ENCODE results near the gene UCKL1.
A peak's percentile ranks its signal among the peaks of the same experiment; 100 is the strongest.
"Not testable (repeated sequence)": the region's sequence is repeated elsewhere in the genome, so short reads cannot be mapped to it uniquely, and the experiment has no call there.

Gene UCKL1

DNA sequence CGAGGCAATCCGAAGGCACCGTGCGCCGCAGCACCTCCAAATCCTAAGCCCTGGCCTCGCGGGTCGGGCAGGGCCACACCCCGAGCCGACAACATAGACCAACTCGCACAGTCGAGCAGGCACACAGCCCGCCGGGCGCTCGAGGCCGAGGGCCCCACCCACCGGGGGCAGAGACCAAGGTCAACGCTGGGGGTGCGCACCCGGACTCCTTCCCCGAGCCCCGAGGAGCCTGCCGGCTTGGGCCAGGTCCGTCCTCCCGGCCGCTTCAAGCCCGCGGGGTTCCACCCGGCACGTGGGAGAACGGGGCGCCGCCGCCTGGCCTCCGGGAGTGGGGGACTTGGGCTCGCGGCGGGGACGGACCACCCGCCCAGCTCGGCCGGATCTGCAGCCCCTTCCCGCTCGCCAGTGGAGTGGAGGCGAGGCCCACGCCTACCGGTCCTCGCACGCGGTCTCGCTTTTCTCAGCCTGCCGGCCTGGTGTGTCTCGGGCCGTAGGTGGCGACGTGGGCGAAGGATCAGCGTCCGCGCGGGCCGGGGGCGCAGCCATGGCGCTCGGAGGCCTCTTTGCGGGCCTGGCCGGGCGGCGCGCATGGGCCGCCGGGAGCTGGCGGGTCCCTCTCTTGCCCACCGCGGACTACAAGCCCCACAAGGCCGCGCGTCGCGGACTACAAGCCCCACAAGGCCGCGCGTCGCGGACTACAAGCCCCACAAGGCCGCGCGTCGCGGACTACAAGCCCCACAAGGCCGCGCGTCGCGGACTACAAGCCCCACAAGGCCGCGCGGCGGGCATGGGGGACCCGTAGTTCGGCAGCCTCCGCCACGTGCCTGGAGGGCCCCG is at the start of gene UCKL1:
Gene UCKL1, minus strand, starts transcription at position 590 of the 837 bp plus-strand sequence. Its CDS starts 44 bp downstream, at position 546.
- DNase-seq, result peak; percentile 90

DNA sequence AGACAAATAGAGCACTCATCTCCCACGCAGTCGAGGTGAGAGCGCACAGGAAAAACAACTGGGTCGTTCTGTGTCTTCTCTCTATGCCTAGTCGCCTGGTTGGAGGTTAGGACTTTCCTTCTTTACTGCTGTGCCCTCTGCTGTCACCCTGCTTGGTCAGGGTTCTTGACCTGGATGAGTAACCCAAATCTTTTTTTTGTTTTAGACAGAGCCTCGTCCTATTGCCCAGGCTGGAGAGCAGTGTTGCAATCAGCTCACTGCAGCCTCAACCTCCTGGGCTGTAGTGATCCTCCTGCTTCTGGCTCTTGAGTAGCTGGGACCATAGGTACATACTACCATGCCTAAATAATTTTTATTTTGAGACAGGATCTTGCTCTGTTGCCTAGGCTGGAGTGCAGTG is 49.2 kb upstream of the UCKL1 start:
- no peak for DNase-seq

DNA sequence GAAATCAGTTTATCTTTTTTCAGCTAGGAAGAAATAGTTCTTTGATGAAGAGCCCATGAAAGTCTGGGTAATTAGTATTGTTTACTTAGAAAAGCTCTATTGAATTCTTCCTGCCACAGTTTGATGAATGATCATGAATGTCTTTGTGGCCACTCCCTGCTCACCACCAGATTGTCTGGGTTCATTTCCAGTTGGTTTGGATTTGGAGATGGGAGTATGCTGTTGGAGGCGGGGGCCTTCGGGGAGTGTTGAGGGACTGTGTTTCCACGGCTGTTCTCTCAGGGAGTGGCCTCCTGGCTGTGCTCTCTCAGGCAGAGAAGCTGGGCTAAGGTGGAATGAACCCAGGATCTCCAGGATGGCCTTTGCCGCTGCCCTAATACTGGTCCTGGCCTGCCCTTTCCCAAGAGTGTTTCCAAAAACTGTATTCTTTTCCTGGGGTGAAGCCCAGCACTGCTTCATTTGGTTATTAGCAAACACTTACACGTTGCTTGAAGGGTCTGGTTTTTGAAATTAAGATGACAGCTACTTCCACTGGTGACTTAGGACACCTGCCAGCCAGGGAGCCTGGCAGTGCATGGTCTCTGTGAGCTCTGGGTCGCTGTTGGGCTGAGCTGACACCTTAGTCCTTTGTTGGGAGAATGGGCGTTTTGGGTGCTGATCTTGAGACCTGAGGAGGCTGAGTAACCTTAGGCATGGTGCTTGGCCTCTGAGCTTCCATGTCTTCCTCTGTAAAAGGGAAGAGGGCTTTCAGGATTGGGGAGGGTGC is 47.9 kb upstream of the UCKL1 start:
- DNase-seq, result no peak

DNA sequence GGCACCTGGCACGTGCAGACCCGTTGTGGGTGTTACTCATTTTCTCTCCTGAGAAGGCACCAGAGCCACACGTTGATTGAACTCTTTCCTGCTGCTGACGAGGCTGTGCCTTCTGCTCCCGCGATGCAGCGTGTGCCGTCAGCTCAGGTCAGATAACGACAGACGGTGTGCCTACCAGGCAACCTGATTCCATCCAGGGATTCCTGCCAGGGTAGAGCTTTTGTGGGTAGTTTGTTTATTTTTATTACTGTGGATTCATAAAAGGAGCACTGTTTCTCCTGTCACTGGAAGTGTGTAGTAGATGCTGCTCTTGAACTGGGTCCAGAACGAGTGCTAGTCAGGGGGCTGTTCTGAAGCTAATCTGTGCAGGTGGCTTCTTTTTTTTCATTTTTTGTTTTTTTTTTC is 45.4 kb upstream of the UCKL1 start:
- no peak for DNase-seq

DNA sequence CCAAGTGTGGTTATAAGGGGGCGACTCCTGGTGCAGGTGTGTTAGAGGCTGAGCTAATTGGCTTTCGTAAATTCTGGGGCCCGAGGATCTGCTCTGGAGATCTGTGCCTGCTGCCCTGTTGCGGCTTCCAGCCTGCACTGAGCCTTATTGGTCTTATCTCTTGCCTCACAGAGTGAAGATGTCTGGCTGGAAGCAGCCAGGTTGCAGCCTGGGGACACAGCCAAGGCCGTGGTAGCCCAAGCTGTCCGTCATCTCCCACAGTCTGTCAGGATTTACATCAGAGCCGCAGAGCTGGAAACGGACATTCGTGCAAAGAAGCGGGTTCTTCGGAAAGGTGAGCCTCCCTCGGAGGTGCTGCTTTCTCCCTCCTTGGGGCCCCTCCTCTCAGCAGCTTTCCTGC is 44.7 kb upstream of the UCKL1 start:
- no peak for DNase-seq

DNA sequence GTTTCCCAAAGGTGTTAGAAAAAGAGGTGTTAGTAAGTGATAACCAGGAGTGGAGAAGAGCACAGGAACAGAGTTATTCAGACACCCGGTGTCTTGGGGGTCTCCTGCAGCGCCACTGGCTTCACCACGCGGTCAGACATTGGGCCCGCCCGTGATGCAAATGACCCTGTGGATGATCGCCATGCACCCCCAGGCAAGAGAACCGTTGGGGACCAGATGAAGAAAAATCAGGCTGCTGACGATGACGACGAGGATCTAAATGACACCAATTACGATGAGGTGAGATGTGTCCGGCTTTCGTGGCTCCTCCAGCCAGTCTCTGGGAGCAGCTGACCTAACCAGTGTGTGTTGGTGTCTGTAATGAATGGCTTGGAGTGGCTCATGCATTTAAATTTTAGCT is 26.7 kb upstream of the UCKL1 start:
- DNase-seq, result no peak

DNA sequence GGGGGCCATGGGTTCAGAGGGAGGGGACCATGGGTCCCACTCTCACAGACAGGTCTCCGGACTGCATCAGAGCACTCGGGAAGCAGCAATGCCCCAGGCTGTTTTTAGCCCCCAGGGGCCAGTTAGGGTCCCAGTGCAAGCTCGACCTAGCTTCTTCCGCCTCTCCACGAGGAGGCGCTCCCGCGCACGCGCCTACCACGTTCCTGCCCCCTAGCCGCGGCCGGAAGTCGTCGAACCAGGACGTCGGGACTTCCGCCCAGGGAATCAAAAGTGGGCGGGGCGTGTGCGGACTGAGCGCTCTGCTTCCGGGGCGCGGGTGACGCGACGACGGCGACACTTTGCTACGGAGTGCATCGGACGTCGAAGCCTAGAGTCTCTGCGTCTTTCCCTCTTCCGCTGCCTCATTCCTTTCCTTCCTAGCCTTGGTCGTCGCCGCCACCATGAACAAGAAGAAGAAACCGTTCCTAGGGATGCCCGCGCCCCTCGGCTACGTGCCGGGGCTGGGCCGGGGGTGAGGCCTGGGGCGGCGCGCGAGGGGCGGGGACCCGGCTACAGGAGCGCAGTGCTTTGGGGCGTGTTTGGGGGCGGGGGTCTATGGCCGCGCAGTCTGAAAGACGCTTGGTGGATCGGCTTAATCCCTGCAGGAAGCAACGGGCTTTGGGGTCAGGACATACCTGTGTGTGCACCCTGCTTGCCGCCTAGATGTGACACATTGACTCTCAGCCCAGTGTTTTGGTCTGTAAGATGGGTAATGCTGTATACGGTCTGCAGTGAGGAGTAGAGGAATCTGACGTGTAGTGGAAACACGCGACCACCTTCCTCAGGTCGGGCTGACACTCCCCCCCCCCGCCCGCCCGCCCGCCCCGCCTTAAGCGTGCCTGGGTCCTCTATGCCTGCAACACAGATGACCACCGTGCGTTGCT is 24.9 kb upstream of the UCKL1 start, which contains the start of gene PRPF6:
Gene PRPF6, plus strand, starts transcription at position 327 of the 923 bp plus-strand sequence. Its CDS starts 114 bp downstream, at position 441.
- peak; percentile 94 for DNase-seq

DNA sequence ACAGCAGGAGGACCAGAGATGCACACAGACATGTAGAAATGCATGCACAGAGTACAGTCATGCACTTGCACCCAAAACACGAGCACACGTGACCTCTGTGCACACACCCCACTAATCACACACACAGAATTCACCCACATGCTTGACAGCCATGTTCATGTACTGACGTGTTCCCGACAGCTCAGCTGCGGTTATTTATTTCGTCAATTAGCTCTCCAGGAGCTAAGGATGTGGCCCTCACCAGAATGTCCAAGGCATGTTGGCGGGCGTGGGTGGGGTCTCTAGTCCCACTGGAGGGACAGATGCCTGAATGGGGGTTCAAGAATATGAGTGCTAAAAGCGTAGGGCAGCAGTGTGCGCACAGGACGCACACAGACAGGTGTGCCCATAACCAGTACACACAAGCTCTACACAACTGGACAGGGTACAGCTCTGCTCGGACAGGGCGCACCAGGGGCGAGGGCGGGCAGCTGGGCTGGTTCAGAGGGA is 24.1 kb upstream of the UCKL1 start:
- DNase-seq, result peak; percentile 45

DNA sequence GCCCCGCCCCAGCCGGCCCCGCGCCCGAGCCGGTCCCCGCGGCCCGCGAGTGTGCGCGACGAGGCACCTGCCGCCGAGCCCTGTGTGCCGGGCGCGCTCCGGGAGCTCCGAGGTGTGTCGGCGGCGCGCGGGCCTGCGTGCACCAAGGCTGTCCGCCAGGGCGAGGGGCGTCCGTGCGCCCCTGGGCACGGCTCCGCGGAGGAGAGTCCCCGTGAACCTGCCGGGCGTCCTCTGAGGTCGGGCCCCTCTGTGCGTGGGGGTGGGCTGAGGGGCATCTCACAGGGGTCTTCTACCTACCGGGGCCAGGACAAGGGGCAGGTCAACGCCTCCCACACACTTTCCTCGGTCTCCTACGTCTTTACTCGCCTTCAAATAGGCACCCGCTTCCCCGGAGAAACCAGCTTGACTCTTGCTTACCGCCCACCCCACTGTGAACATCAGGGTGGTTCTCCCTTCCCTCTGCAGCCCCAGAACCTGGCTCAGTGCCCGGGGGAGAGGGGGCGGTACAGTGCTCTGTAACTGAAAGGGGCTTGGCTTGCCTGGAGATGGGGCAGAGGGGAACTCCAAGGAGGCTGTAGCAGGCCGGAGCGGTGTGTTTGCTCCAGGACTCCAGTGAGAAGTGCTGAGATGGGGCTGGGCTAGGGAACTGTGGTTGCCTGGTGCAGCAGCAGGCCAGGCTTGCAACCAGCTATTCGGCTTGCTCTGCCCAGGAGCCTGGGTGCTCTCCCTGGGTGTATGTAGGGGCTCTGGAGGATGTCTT is 23.5 kb upstream of the UCKL1 start, which contains the start of gene SAMD10:
Gene SAMD10, minus strand, starts transcription at position 86 of the 760 bp plus-strand sequence. CDS start 175 bp downstream, outside the sequence.
- DNase-seq, result peak; percentile 69

DNA sequence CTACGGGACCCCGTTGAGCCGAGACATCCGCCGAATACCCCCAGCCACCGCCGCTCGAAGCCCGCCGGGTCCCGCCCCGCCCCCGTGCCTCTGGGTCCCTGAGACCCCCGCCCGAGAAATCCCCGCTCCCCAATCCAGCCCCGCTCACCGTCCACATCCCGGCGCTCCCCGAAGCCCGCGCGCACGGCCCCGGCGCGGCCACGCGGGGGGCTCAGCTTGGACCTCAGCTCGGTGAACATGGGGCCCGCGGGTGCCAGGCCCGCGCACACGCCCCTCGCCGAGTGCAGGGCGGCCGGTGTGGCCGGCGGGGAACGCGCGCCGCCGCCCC is 23.0 kb upstream of the UCKL1 start:
- no peak for DNase-seq

DNA sequence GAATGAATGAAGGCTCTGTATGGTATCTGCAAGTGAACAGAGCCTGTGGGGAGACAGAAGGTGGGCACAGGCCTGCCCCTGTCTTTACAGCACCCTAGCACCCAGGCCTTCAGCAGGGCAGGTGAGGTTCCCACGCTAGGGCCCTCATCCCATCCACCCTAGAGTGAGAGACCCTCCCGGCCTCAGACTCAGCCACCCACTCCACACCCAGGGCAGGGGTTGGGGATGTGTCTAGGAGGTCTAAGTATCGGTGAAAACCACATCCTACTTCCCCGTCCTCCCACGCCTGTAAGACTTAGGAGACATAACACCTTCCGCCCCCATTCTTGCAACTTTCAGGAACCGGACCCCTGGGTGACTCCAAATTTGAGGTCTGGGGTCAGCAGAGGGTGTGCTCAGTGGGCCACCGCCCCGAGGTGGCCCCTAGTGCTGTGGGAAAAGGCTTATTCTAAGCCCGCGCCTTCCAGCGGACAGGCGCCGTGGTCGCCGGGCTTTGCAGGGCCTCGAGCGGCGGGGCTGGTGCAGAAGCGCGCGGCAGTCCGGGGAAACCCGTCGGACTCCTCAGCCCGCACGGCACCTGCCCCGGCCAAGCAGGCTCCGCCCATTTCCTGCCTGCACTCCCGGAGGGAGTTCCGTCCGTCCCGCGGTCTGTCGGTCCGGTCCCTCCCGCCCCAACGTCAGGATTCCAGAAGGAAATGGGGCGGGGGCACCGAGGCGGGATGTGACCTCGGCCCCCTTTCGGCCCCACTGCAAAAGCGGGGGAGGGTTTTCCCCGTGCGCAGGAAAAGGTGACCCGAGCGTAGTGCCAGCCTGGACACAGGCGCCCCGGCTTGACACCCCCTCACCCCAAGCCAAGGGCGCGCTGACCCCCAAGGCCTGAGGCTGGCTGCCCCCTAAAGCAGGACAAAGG is 22.4 kb upstream of the UCKL1 start:
- peak; percentile 63 for DNase-seq

DNA sequence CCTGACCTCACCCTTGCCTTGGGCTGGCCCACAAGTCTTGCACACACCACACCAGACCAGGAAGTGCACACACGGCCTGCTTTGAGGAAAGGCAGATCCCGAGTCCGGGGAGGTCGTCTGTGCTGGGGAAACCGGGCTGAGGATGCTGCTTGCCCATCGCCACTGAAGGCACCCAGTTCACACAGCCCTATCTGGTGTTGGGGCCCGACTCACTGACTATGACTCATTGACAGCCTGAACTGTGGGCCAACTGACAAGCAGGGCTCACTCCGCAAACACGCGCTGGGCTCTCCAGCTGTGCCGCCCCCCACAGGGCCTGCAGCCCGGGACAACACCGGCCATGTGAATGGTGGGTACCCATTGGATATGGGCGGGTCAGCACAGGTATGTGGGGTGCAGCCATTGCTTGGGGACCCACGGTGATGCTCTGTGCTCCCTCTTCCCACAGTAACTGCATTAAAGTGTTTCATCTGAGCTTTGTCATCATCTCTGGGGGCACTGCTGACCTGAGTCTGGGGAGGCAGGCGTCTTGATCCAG is 21.6 kb upstream of the UCKL1 start:
- DNase-seq, result peak; percentile 51

DNA sequence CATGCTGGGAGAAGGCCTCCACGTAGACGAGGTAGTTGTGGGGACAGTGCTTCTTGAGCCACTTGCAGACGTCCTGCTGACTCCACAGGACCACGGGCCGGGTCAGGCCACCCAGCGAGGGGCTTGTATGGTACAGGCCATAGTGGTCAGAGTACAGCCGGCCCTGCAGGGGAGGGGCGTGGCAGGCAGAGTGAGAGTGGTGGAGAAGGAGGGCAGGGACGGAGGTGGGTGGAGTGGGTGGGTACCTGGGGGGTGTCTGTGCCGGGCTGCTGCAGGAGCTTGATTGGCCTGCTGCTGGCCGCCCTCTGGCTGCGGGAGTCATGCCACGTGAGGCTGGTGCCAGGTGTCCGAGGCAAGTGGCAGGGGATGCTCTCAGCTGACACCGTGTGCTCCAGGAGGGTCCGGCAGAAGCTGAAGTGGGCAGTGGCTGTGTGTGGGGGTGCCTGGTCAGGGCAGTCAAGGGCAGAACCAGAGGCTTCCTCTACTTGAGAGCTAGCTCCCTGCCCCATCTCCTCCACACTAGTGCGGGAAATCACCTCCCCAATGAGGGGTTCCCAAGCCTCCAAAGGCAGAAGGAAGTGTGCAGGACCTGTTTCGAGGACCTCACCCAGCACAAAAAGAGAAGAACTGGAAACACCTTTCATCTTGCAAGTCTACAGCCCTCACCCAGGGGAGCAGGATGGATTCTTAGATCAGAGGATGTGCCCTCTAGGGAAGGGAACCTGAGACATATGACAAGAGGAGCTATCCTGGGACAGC is 20.9 kb upstream of the UCKL1 start:
- DNase-seq, result no peak

DNA sequence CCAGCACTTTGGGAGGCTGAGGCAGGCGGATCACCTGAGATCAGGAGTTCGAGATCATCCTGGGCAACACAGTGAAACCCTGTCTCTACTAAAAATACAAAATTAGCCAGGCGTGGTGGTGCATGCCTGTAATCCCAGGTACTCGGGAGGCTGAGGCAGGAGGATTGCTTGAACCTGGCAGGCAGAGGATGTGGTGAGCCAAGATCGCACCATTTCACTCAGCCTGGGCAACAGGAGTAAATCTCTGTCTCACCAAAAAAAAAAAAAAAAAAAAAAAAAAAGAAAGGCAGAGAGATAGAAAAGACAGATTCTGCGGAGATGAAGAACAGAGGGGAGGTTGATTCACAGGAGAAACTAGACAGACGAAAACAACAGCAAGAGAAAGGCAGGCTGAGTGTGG is 20.3 kb upstream of the UCKL1 start:
- DNase-seq, result not testable (repeated sequence)

DNA sequence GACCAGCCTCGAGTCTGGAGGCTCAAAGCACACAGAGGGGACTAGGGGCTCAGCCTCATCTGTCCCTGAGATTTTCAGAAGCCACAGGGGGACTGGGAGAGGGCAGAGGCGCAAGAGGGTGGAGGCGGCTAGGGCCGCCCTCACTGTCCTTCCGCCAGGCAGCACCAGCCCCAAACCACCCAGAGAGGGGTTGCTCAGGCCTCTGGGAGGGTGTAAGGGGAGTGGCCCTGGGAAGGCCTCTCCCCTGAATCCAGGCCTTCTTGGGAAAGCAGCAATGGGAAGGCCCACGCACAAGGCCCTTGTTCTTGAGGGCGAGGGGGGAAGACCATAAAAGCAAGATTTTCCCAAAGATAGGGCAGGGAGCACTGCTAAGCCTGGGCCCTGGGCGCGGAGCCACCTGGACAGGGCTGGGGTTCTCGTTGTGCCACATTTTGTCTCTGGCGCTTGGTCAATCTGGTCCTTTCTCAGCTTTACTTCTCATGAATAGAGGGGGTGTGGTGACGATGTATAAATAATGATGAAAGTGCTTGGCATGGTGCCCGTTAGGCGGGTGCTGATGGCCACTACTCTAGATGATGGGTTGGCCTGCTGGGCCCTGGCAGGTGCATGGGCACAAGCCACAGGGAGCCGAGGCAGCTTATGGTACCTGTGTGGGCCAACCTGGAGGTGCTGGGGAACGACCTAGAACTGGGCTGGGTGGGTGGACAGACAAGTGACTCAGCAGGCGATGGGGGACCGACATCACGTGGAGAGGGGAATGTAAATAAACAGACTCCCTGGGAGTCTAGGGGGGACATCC is 18.4 kb upstream of the UCKL1 start:
- DNase-seq, result no peak

DNA sequence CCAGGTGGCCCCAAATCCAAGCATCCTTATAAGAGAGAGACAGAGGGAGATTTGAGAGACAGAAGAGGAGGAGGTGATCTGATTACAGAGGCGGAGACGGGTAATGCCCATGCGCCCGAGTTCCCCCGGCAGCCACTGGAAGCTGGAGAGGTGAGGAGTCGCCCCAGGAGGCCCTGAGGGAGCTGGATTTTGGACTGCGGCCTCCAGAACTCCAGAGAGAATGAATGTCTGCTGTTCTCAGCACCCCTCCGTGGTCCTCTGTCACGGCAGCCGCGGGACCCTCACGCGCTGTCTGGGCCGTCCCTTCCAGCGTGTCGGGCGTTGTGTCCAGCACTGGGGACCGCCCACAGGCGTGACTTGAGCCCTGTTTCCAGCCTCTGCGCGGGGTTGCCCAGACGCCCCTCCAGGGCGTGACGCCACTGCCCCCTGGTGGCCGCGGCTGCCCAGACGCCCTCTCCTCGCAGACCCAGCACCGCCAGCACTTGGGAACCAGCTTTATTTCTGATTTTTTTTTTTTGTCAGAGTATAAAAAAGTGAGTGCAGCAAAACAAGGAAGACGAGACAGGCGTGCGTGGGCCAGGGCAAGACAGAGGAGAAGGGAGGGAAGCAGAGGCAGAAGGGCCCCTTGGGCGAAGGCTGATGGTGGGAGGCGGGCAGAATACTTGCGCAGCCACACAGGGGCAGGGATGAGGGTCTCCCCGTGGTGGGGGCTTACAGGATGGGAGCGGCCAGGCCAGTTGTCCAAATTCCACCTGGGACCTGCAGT is 17.6 kb upstream of the UCKL1 start:
- DNase-seq, result peak; percentile 77

DNA sequence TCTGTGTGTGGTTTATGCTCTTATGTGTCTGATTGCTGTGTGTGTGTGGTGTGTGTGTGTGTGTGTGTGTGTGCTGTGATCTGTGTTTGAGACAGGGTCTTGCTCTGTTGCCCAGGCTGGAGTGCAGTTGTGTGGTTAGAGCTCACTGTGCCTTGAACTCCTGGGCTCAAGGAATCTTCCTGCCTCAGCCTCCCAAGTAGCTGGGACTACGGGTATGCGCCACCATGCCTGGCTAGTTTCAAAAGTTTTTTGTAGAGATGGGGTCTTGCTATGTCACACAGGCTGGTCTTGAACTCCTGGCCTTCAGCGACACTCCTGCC is 16.9 kb upstream of the UCKL1 start:
- DNase-seq, result no peak

All from CD4-positive, alpha-beta T cell treated with Interleukin-17A for 1 hour (primary cell).